Stimulated activated CD4-positive, alpha-beta T cell treated with anti-CD3 and anti-CD28 coated beads, Interleukin-1b, Interleukin-23, amount 100 ng/mL, for 4 hours (primary cell): ENCODE measurements around the gene TUBA4B.

Source experiments
- DNase-seq, 2 donors: peaks; one replicate each; pipeline ENCODE4 v3.0.0-alpha.2; 2020; ENCODE audit warnings: low read depth in 2 of 2

Gene TUBA4B

GRCh38 chr2:219252900-219253752 lies at the start of gene TUBA4B:
TSS of gene TUBA4B (plus strand) at chr2:219253243. CDS start at chr2:219253408, 165 bp downstream.
- peak in 1 of 2 donors; percentile 30 for DNase-seq

- DNase-seq = no peak
These were observed 48.4 kb upstream of the TUBA4B start for GRCh38 chr2:219204425-219205164.

- DNase-seq = no peak
These were observed 47.9 kb upstream of the TUBA4B start for GRCh38 chr2:219205165-219205538.

GRCh38 chr2:219205981-219206327 lies 47.1 kb upstream of the TUBA4B start:
- no peak for DNase-seq

- peak; percentile 93 to 95 for DNase-seq
These were observed 46.5 kb upstream of the TUBA4B start, which contains the start of gene ZFAND2B for GRCh38 chr2:219206328-219207133. TSS of gene ZFAND2B (plus strand) at chr2:219206782. CDS start at chr2:219206988, 206 bp downstream.

- DNase-seq = no peak
These were observed 45.7 kb upstream of the TUBA4B start for GRCh38 chr2:219207134-219207883.

GRCh38 chr2:219207884-219208740 lies 44.9 kb upstream of the TUBA4B start:
- no peak for DNase-seq

- no peak for DNase-seq
These were observed 43.5 kb upstream of the TUBA4B start for GRCh38 chr2:219209236-219210195.

- DNase-seq = no peak
These were observed 42.7 kb upstream of the TUBA4B start for GRCh38 chr2:219210196-219210885.

GRCh38 chr2:219210886-219211362 lies 42.1 kb upstream of the TUBA4B start:
- no peak for DNase-seq

GRCh38 chr2:219213026-219213415 lies 40.0 kb upstream of the TUBA4B start:
- no peak for DNase-seq

GRCh38 chr2:219213486-219214071 lies 39.5 kb upstream of the TUBA4B start:
- no peak for DNase-seq

- no peak for DNase-seq
These were observed 38.9 kb upstream of the TUBA4B start for GRCh38 chr2:219214141-219214540.

- no peak for DNase-seq
These were observed 38.3 kb upstream of the TUBA4B start for GRCh38 chr2:219214786-219215185.

- no peak for DNase-seq
These were observed 37.0 kb upstream of the TUBA4B start for GRCh38 chr2:219215871-219216534.

- DNase-seq = no peak
These were observed 36.5 kb upstream of the TUBA4B start for GRCh38 chr2:219216535-219216915.

- DNase-seq = no peak
These were observed 34.8 kb upstream of the TUBA4B start for GRCh38 chr2:219218217-219218731.
